Hepatocyte (in vitro differentiated cells): Measurements from ENCODE around the gene SIGLEC7.

Experiments used
- CTCF ChIP-seq: fragments of 200-600 bp; sonication (generic); IDR thresholded peaks from 2 replicates; pipeline ENCODE4 v1.5.1; 2016; ENCODE audit warnings: antibody characterized with exemption, mild to moderate bottlenecking; ENCODE audit not compliant: poor library complexity
- EZH2 ChIP-seq: fragments of 200-600 bp; sonication (generic); IDR thresholded peaks from 2 replicates; pipeline ENCODE4 v1.6.1; 2016; ENCODE audit warnings: antibody characterized with exemption, mild to moderate bottlenecking, borderline replicate concordance

GRCh38 chr19:51119101-51119500, 23.0 kb upstream of the SIGLEC7 start:
- no peak for TF ChIP-seq CTCF
- no peak for TF ChIP-seq EZH2
